ENCODE measurements around the gene FOXQ1.

Gene FOXQ1

DNA sequence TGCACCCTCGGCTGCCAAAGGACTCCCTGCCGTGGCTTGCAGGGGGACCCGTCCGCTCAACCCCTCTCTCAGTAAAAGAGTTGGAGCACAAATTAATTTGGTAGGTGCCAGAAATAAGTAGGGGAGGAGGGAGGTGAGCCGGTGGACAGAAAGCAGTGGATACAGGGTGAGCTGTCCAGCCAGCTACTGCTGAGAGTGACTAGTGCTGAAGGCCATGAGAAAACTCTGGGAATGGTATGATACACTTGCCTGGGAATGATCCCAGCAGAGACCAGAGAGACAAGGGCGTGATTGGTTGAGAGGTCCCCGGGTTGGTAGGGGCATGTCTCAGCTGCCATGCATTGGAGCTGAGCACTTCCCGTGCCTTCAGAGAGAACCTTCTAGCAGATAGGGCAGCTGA is 15.7 kb downstream of the FOXQ1 start:
- H3K4me3 ChIP-seq (replicated peaks; ENCODE audit: low read depth, low read length) = no peak overlapping the region
- TF ChIP-seq, protein P1, sequence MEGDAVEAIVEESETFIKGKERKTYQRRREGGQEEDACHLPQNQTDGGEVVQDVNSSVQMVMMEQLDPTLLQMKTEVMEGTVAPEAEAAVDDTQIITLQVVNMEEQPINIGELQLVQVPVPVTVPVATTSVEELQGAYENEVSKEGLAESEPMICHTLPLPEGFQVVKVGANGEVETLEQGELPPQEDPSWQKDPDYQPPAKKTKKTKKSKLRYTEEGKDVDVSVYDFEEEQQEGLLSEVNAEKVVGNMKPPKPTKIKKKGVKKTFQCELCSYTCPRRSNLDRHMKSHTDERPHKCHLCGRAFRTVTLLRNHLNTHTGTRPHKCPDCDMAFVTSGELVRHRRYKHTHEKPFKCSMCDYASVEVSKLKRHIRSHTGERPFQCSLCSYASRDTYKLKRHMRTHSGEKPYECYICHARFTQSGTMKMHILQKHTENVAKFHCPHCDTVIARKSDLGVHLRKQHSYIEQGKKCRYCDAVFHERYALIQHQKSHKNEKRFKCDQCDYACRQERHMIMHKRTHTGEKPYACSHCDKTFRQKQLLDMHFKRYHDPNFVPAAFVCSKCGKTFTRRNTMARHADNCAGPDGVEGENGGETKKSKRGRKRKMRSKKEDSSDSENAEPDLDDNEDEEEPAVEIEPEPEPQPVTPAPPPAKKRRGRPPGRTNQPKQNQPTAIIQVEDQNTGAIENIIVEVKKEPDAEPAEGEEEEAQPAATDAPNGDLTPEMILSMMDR (IDR thresholded peaks at IDR 0.05; ENCODE audit: low read length, missing control alignments) = no peak
- no peak for DNase-seq (ENCODE audit: low read depth)

GRCh38 chr6:1328129-1328800 is 16.4 kb downstream of the FOXQ1 start:
- H3K4me3 ChIP-seq (replicated peaks; ENCODE audit: low read depth, low read length) = no peak overlapping the region
- no peak for DNase-seq (ENCODE audit: low read depth)
- TF ChIP-seq, protein P1 (IDR thresholded peaks at IDR 0.05; ENCODE audit: low read length, missing control alignments) = no peak

DNA sequence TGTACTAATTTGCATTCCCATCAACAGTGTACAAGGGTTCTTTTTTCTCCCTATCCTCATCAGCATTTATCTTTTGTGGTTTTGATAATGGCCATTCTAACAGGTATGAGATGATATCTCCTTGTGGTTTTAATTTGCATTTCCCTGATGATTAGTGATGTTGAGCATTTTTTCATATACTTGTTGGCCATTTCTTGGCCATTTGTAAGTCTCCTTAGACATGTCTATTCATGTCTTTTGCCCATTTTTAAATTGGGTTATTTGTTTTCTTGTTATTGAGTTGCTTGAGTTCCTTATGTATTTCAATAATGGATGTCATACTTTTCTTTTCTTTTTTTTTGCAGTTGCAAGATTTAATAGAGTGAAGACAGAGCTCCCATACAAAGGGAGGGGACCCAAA is 17.8 kb downstream of the FOXQ1 start:
- H3K4me3 ChIP-seq (replicated peaks; ENCODE audit: low read depth, low read length) = no peak overlapping the region
- TF ChIP-seq, protein P1 (IDR thresholded peaks at IDR 0.05; ENCODE audit: low read length, missing control alignments) = no peak
- no peak for DNase-seq (ENCODE audit: low read depth)

DNA sequence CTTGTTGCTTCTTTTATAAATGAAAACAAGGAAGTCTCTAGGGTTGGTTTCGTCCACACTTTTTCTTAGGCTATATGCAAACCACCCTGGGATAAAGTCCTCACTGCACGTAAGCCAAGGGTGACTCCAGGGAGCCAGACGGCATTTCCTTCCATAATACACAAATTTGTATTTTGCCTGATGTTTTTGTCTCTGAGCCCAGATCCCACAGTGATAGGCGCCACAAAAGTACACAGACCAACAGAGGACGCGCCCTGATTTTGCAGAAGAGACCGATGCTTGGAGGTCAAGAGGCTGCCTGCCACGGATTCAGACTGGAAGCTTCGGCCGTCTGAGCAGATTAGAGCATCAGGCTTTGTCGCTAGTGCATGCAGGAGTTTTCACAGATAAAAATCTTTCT is 22.8 kb downstream of the FOXQ1 start:
- H3K4me3 ChIP-seq (replicated peaks; ENCODE audit: low read depth, low read length) = no peak overlapping the region
- DNase-seq (ENCODE audit: low read depth) = no peak
- TF ChIP-seq, protein P1 (IDR thresholded peaks at IDR 0.05; ENCODE audit: low read length, missing control alignments) = no peak

DNA sequence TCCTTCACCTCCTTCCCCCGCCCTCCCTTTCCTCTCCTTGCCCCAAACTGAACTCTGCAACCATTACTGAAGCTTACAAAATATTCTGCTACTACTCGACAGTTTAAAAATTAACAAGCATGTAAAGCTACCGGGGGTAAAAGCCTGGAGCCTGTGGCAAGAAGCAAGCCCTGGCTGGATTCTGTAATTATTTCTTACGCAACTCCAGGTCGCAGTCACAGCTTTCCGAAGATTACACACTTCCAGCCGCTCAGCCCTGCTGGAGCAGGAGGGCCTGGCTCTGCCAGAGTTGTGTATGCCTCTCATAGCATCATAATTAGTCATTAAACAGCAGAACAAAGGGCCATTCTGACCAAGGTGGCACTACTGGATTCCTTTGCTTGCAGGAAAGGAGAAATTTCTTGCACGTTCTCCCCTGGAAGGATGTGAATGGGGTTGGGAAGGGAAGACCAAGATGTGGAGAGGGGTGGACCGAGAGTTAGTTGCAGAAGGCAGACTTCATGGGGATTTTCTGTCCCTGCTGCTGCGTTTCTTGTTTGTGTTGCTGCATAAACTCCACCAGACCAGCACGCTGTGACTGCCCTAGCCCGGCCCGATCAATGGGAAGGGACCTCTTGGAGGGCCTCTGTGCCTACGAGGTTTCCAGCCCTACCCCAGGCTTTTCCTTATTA is 23.6 kb downstream of the FOXQ1 start:
- TF ChIP-seq, protein P1 (IDR thresholded peaks at IDR 0.05; ENCODE audit: low read length, missing control alignments) = no peak
- H3K4me3 ChIP-seq (replicated peaks; ENCODE audit: low read depth, low read length) = no peak overlapping the region
- DNase-seq (ENCODE audit: low read depth) = peak; percentile 71

DNA sequence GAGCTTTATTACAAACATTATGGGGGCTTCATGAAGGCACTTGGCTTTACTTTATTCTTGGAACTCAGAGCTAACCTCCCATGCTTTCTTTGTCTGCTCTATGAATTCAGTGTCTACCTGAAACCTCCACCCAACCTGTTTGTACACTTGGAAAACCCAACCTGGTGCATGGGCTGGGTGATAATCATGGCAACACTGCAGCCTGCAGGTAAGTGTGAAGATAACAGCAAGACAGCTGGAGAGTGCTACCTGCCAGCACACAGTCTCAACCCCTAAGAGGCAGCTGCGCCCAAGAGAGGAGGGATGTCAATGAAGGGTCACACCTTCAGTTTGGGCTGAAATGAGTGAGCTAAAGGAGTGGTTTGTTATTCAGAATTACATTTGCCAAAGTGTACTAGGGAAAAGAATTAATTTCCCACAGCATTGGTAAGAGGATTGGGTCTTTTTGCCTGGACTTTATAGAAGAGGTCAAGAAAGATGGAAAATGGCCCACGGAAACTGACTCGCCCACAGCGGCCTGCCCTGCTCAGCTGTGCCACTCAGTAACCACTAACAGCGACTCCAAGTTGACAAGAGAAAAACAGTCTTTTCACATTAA is 24.4 kb downstream of the FOXQ1 start:
- TF ChIP-seq, protein P1 (IDR thresholded peaks at IDR 0.05; ENCODE audit: low read length, missing control alignments) = no peak
- H3K4me3 ChIP-seq (replicated peaks; ENCODE audit: low read depth, low read length) = no peak overlapping the region
- DNase-seq (ENCODE audit: low read depth) = no peak

Data from fibroblast of pulmonary artery (primary cell).